Endothelial cell (in vitro differentiated cells): ENCODE measurements around the gene SALL3. TPM values are rescaled to one million over a fixed set of nuclear protein-coding genes. Genes with fewer than 3 reads are reported as not detected.

Source experiments
- DNase-seq: peaks from one replicate; pipeline ENCODE4 v3.0.0; 2021; ENCODE audit warnings: low spot score
- H3K27ac Mint-ChIP-seq: one replicate; pipeline ENCODE4 v1.8.0; 2021; ENCODE audit warnings: mixed read lengths, inconsistent platforms; ENCODE audit not compliant: unreplicated experiment
- H3K27me3 Mint-ChIP-seq: one replicate; pipeline ENCODE4 v1.8.0; 2021; ENCODE audit warnings: mild to moderate bottlenecking, moderate library complexity, mixed read lengths, inconsistent platforms; ENCODE audit not compliant: unreplicated experiment
- H3K36me3 Mint-ChIP-seq: one replicate; pipeline ENCODE4 v1.8.0; 2021; ENCODE audit warnings: mild to moderate bottlenecking, low read depth, mixed read lengths, inconsistent platforms; ENCODE audit not compliant: unreplicated experiment
- H3K4me1 Mint-ChIP-seq: one replicate; pipeline ENCODE4 v1.8.0; 2021; ENCODE audit warnings: mild to moderate bottlenecking, mixed read lengths, inconsistent platforms; ENCODE audit not compliant: unreplicated experiment
- H3K4me3 Mint-ChIP-seq: one replicate; pipeline ENCODE4 v1.8.0; 2021; ENCODE audit warnings: mild to moderate bottlenecking, mixed read lengths, inconsistent platforms; ENCODE audit not compliant: unreplicated experiment
- H3K9me3 Mint-ChIP-seq: one replicate; pipeline ENCODE4 v1.8.0; 2021; ENCODE audit warnings: mixed read lengths, inconsistent platforms; ENCODE audit not compliant: unreplicated experiment
- total RNA-seq: library from RNA; stranded (reverse); fragmentation: NEBNext Ultra II Directional; extraction: Animal tissue kit (Norgen Biotek cat#: 25700); gene quantifications from one replicate; pipeline ENCODE4 v1.2.1, GENCODE V29; 2021; ENCODE audit not compliant: unreplicated experiment
- TF ChIP-seq, protein P1 (sequence below): fragments of 200-600 bp; sonication (generic); IDR thresholded peaks from one replicate; pipeline ENCODE4 v1.5.0; 2021; ENCODE audit warnings: antibody characterized with exemption; ENCODE audit not compliant: unreplicated experiment

SALL3 gene
- total RNA-seq, 1 donor from 2014 or later = 2.5 TPM

DNA sequence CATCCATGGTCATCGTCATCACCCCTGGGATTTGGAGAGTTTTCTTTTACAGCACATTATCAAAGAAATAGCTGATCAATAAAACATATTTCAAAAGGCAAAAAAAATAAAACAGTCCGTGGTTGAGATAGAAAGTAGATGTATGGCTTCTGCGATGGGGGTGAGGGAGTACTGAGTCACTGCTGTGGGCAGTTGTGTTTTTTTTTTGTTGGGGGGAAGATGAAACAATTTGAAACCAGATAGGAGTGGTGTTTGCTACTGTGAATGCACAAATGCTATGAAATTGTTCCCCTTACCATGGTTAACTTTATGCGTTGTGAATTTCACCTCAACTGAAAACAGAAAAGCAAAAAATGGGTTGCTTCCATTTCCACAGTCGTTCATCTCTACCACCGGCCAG is 11.9 kb upstream of the SALL3 start:
- Mint-ChIP-seq H3K27me3 (peaks cover 24% of the 10 kb centered on the region), H3K27ac (no peak overlapping the region), H3K9me3 (peaks cover 20% of the 10 kb centered on the region), H3K4me3 (no peak overlapping the region), H3K4me1 (no peaks in the 10 kb centered on the region), H3K36me3 (peaks cover 4% of the 10 kb centered on the region)
- TF ChIP-seq, protein P1, sequence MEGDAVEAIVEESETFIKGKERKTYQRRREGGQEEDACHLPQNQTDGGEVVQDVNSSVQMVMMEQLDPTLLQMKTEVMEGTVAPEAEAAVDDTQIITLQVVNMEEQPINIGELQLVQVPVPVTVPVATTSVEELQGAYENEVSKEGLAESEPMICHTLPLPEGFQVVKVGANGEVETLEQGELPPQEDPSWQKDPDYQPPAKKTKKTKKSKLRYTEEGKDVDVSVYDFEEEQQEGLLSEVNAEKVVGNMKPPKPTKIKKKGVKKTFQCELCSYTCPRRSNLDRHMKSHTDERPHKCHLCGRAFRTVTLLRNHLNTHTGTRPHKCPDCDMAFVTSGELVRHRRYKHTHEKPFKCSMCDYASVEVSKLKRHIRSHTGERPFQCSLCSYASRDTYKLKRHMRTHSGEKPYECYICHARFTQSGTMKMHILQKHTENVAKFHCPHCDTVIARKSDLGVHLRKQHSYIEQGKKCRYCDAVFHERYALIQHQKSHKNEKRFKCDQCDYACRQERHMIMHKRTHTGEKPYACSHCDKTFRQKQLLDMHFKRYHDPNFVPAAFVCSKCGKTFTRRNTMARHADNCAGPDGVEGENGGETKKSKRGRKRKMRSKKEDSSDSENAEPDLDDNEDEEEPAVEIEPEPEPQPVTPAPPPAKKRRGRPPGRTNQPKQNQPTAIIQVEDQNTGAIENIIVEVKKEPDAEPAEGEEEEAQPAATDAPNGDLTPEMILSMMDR = no peak
- no peak for DNase-seq

DNA sequence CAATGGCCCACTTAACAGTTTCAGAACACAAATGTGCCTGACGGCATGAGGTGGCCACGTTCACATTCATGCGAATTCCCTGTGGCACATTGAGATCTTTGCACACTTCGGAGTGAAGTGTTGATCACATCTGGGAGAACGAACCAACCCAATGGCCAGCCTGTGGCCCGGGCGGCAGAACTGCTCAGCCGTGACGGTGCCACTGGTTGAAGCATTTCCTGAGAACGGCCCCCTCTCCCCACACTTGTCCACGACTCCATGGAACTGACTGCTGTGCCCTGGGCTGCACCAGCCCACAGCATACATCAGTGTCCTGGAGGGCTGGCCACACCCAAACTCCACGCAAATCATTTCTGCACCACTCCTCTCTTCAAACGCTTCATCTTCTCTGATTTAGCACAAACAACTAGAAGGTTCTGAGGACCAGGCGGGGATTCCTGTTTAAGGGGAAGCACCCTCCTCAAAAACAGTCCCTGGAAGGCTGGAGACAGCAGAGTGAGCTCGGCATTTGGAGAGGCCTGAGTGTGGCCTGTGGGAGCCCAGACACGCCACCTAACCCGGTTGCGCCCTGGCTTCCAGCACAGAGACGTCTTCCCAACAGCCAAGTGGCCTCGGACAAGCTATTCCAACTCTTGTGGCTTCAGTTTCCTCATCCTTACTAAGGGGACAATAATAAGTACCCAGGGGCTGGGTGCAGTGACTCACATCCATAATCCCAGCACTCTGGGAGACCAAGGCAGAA is 9.9 kb upstream of the SALL3 start:
- Mint-ChIP-seq H3K36me3 (no peaks in the 10 kb centered on the region), H3K4me3 (no peak overlapping the region), H3K27ac (no peak overlapping the region), H3K4me1 (peaks cover under 1% of the 10 kb centered on the region), H3K9me3 (peaks cover 12% of the 10 kb centered on the region), H3K27me3 (peaks cover 27% of the 10 kb centered on the region)
- TF ChIP-seq, protein P1 = no peak
- DNase-seq = no peak

DNA sequence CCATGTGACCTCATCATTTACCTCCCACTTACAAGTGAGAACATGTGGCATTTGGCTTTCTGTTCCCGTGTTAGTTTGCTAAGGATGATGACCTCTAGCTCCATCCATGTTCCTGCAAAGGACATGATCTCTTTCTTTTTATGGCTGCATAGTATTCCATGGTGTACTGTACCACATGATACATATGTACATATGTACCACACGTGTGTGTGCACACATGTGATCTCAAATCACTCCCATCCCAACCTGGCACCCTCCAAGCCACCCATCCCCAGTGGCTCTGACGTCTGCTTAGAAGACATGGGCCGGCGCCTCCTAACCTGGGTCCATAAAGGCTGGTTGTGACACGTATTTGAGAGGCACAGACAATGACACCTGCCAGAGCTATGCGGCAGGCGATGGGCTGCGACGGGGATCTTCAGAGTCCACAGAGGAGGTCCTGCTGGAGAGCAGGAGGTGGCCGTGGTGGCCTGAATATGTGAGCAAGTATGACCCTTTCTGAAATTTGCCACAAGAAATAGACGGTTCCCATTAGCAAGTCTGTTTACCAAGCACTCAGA is 8.8 kb upstream of the SALL3 start:
- DNase-seq = no peak
- TF ChIP-seq, protein P1 = no peak
- no peak overlapping the region for H3K4me3 Mint-ChIP-seq
- H3K27me3 Mint-ChIP-seq = peaks cover 34% of the 10 kb centered on the region
- H3K4me1 Mint-ChIP-seq = peaks cover 3% of the 10 kb centered on the region
- no peak overlapping the region for H3K27ac Mint-ChIP-seq
- peaks cover 7% of the 10 kb centered on the region for H3K9me3 Mint-ChIP-seq
- H3K36me3 Mint-ChIP-seq = no peaks in the 10 kb centered on the region

DNA sequence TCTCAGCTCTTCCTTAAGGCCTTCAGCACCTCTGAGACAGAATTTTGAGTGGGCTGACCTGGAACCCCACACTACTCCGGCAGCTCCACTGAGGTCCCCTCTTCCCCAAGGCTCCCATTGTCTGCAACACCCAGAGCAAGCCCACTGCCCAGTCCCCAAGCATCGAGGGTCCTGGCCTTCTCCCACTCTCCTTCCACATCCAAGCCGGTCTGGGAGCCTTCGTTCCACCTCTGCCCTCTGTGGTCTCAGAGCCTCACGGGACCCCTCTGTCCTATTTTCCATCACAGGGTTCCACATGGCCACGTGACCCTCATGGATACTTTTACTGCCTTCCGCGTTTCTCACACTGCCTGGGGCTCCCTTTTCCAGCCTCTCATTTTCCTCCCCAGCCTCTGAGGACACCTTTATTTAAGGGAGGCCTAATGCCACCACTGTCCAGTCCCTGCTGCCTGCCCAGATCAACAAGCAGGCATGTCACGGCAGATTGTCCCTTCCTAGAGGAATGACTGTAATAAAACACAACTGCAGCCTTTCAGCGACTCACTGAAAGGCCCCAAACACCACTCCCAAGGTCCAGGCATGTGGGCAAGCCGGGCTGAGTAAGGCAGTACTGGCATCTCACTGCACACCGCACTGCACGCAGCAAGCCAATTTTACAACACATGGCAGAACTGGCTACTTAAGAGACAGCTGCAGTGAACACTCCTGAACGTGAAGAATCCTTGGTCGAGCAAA is 7.9 kb upstream of the SALL3 start:
- H3K9me3 Mint-ChIP-seq = peaks cover 7% of the 10 kb centered on the region
- no peak for DNase-seq
- no peak overlapping the region for H3K4me3 Mint-ChIP-seq
- peaks cover 38% of the 10 kb centered on the region for H3K27me3 Mint-ChIP-seq
- TF ChIP-seq, protein P1 = no peak
- H3K36me3 Mint-ChIP-seq = no peaks in the 10 kb centered on the region
- H3K27ac Mint-ChIP-seq = no peak overlapping the region
- peaks cover 3% of the 10 kb centered on the region for H3K4me1 Mint-ChIP-seq

DNA sequence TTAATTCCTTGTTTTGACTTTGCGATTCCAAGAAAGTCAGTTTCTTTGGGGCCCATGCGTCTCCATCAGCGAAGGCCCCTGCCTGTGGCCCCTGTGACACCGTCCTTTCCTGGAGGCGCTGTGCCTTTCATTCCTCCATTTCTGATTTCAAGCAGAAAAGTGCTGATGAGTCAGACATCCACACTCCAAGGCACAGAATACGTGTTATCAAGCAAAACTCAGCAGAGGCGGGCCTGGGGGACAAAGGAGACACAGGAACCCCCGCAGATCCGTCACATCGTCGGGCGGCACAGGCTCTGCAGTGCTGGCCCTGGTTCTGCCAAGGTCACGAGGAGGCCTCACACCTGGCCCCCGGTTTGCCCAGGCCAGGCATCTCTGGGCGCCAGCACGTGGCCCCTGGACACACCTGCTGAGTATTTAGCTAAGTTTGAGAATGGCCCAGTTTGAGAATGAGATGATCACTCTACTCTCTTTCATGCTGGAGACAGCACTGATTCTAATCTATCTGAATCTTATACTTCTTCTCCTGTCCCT is 7.2 kb upstream of the SALL3 start:
- TF ChIP-seq, protein P1 = no peak
- Mint-ChIP-seq H3K27ac (no peak overlapping the region), H3K36me3 (no peaks in the 10 kb centered on the region), H3K4me1 (peaks cover 8% of the 10 kb centered on the region), H3K9me3 (peaks cover 7% of the 10 kb centered on the region), H3K4me3 (peak overlapping the region; percentile 59), H3K27me3 (peaks cover 45% of the 10 kb centered on the region)
- no peak for DNase-seq
